ENCODE results near the gene CD200R1L. TPM values are rescaled to one million over a fixed set of nuclear protein-coding genes. Genes with fewer than 3 reads are reported as not detected.

The CD200R1L gene
- polyA plus RNA-seq, 1 donor from 2014 or later: not detected

DNA sequence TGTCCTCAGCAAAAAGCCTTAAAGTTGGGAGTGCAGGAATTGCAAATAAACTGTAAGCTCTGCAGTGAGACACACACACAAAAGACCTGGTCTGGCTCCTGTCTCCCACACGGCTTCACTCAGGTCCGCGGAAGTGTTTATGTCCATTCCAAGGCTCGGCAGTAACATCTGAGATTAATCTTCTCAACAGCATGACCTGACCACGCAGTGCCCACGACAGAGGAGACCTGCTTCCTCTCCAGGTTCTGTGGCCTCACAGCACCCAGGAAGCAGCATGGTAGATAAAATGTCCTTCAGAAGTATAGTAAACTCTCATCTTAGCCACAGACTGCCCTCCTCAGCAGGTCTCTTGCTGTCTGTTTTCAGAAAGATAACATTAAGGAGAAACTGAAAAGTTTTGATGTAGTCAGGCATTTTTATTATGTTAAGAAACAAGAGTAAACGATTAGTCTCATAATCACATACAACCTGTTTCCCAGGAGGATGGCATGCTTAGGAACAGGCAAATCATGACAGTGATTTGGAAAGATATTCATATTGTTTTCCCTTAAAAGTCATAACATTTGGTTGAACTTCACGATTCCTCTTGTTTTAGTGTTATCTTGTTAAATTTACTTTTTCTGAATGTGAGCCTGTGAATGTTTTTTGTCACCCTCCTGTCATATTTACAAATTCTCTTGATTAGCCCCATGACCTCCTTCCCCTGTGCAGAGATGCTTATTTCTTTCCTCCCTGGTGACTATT lies 34.6 kb downstream of the CD200R1L start:
- Mint-ChIP-seq H3K4me3 (no peak overlapping the region), H3K27ac (peak overlapping the region in 1 of 3 donors; percentile 48), H3K4me1 (peaks cover 22 to 31% (median 29%) of the 10 kb centered on the region in 3 donors), H3K36me3 (peaks cover 3% of the 10 kb centered on the region), H3K9me3 (peaks cover 0 to 6% (median 3%) of the 10 kb centered on the region in 3 donors), H3K27me3 (no peaks in the 10 kb centered on the region)

GRCh38 chr3:112811131-112811884 lies 35.4 kb downstream of the CD200R1L start:
- Mint-ChIP-seq H3K4me3 (no peak overlapping the region), H3K36me3 (peaks cover 3% of the 10 kb centered on the region), H3K4me1 (peaks cover 22 to 31% (median 29%) of the 10 kb centered on the region in 3 donors), H3K27me3 (no peaks in the 10 kb centered on the region), H3K9me3 (peaks cover 0 to 6% (median 3%) of the 10 kb centered on the region in 3 donors), H3K27ac (peak overlapping the region in 1 of 3 donors; percentile 13)

GRCh38 chr3:112810561-112810960 lies 36.1 kb downstream of the CD200R1L start:
- no peak overlapping the region for H3K4me3 Mint-ChIP-seq

DNA sequence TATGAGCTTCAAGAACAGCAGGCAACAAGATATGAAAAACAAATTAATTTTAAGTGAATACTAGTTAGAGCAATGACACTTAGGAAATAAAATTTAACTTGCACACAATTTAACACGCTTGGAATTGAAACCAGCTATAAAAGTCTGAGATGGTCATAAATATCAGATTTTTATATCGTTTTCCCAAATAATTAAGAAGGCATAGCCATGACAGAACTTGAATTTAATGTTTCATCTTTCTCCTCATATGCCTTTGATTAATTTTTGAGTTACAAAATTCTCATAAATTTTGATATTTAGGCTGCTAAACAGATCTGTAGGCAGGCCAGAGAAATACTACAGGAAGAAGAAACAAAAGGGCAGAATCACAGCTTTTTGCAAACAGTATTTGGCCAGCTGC lies 38.5 kb downstream of the CD200R1L start:
- Mint-ChIP-seq H3K27ac (no peak overlapping the region), H3K4me3 (no peak overlapping the region), H3K27me3 (no peaks in the 10 kb centered on the region), H3K36me3 (peaks cover 4% of the 10 kb centered on the region), H3K4me1 (peaks cover 8 to 19% (median 16%) of the 10 kb centered on the region in 3 donors), H3K9me3 (peaks cover 0 to 3% (median 0%) of the 10 kb centered on the region in 3 donors)

More at GRCh38 chr3:112810561-112810960, 36.1 kb downstream of the CD200R1L start:
- H3K36me3 Mint-ChIP-seq: peaks cover 3% of the 10 kb centered on the region
- H3K9me3 Mint-ChIP-seq: peaks cover 0 to 6% (median 3%) of the 10 kb centered on the region in 3 donors
- H3K27me3 Mint-ChIP-seq: no peaks in the 10 kb centered on the region
- H3K4me1 Mint-ChIP-seq: peaks cover 22 to 29% (median 26%) of the 10 kb centered on the region in 3 donors
- peak overlapping the region in 1 of 3 donors; percentile 13 for H3K27ac Mint-ChIP-seq

- H3K27ac Mint-ChIP-seq: no peak overlapping the region
- H3K27me3 Mint-ChIP-seq: no peaks in the 10 kb centered on the region
- H3K4me3 Mint-ChIP-seq: no peak overlapping the region
- peaks cover 6 to 18% (median 14%) of the 10 kb centered on the region in 3 donors for H3K4me1 Mint-ChIP-seq
- peaks cover 3% of the 10 kb centered on the region for H3K36me3 Mint-ChIP-seq
- H3K9me3 Mint-ChIP-seq: peaks cover 0 to 3% (median 0%) of the 10 kb centered on the region in 3 donors
Measured at GRCh38 chr3:112807685-112808084, 39.0 kb downstream of the CD200R1L start.

DNA sequence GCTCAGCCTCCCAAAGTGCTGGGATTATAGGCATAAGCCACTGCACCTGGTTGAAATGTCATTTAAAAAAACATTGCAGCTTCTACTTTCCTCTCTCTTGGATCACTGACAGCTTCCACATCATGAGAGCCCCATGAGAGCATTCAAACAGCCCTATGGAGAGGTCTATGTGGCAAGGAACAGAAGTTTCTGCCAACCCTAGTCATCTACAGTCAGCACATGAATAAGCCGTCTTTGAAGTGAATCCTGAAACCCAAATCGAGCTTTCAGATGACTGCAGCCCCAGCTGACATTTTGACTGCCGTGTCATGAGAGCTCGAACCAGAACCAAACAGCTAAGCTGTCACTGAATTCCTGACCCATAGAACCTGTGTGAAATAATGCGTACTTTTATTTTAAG lies 39.8 kb downstream of the CD200R1L start:
- Mint-ChIP-seq H3K4me1 (peaks cover 4 to 19% (median 14%) of the 10 kb centered on the region in 3 donors), H3K27me3 (no peaks in the 10 kb centered on the region), H3K4me3 (no peak overlapping the region), H3K9me3 (peaks cover 0 to 5% (median 0%) of the 10 kb centered on the region in 3 donors), H3K36me3 (peaks cover 3% of the 10 kb centered on the region), H3K27ac (no peak overlapping the region)

GRCh38 chr3:112805126-112805525 lies 41.5 kb downstream of the CD200R1L start:
- peaks cover 3 to 21% (median 13%) of the 10 kb centered on the region in 3 donors for H3K4me1 Mint-ChIP-seq
- H3K4me3 Mint-ChIP-seq: no peak overlapping the region
- no peaks in the 10 kb centered on the region for H3K27me3 Mint-ChIP-seq
- peaks cover 3% of the 10 kb centered on the region for H3K36me3 Mint-ChIP-seq
- H3K9me3 Mint-ChIP-seq: peaks cover 0 to 5% (median 0%) of the 10 kb centered on the region in 3 donors
- no peak overlapping the region for H3K27ac Mint-ChIP-seq

DNA sequence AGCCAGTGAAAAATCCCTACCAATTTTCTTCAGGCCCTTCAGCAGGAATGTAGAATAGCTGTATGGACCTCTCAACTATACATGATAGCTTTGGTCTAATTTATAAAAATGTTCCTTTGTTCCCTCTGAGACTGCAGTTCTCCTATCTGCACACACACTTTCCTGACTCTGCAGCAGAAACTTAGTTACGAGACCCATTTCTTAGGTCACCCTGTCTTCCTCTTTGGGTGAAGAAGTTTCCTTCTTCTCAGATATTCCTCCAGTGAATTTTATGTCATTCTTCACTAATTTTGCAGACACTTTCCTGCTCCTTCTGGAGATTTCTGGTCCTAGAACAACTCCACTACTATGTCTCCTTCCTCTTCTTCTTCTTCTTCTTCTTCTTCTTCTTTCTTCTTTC lies 42.6 kb downstream of the CD200R1L start:
- peaks cover 3% of the 10 kb centered on the region for H3K36me3 Mint-ChIP-seq
- H3K27me3 Mint-ChIP-seq: no peaks in the 10 kb centered on the region
- no peak overlapping the region for H3K27ac Mint-ChIP-seq
- peaks cover 0 to 5% (median 0%) of the 10 kb centered on the region in 3 donors for H3K9me3 Mint-ChIP-seq
- H3K4me1 Mint-ChIP-seq: peaks cover 6 to 27% (median 16%) of the 10 kb centered on the region in 3 donors
- no peak overlapping the region for H3K4me3 Mint-ChIP-seq

- Mint-ChIP-seq H3K4me3 (no peak overlapping the region), H3K27me3 (no peaks in the 10 kb centered on the region), H3K9me3 (peaks cover 0 to 5% (median 0%) of the 10 kb centered on the region in 3 donors), H3K4me1 (peaks cover 6 to 27% (median 16%) of the 10 kb centered on the region in 3 donors), H3K36me3 (peaks cover 3% of the 10 kb centered on the region), H3K27ac (no peak overlapping the region)
Measured at GRCh38 chr3:112803467-112803866, 43.2 kb downstream of the CD200R1L start.

- Mint-ChIP-seq H3K4me3 (no peak overlapping the region), H3K9me3 (peaks cover 0 to 5% (median 0%) of the 10 kb centered on the region in 3 donors), H3K4me1 (peaks cover 6 to 27% (median 16%) of the 10 kb centered on the region in 3 donors), H3K27ac (no peak overlapping the region), H3K27me3 (no peaks in the 10 kb centered on the region), H3K36me3 (peaks cover 3% of the 10 kb centered on the region)
Measured at GRCh38 chr3:112802338-112802737, 44.3 kb downstream of the CD200R1L start.

GRCh38 chr3:112799946-112800345 lies 46.7 kb downstream of the CD200R1L start:
- Mint-ChIP-seq H3K36me3 (peaks cover 9% of the 10 kb centered on the region), H3K4me3 (no peak overlapping the region), H3K4me1 (peaks cover 8 to 26% (median 18%) of the 10 kb centered on the region in 3 donors), H3K27me3 (no peaks in the 10 kb centered on the region), H3K27ac (no peak overlapping the region), H3K9me3 (peaks cover 0 to 2% (median 2%) of the 10 kb centered on the region in 3 donors)

GRCh38 chr3:112794622-112795172 lies 52.0 kb downstream of the CD200R1L start:
- Mint-ChIP-seq H3K4me3 (peak overlapping the region in 2 of 4 donors; percentile 56 to 77), H3K4me1 (peaks cover 23 to 32% (median 24%) of the 10 kb centered on the region in 3 donors), H3K9me3 (peaks cover 0 to 2% (median 0%) of the 10 kb centered on the region in 3 donors), H3K27ac (peak overlapping the region in 1 of 3 donors; percentile 2), H3K36me3 (peaks cover 6% of the 10 kb centered on the region), H3K27me3 (no peaks in the 10 kb centered on the region)

DNA sequence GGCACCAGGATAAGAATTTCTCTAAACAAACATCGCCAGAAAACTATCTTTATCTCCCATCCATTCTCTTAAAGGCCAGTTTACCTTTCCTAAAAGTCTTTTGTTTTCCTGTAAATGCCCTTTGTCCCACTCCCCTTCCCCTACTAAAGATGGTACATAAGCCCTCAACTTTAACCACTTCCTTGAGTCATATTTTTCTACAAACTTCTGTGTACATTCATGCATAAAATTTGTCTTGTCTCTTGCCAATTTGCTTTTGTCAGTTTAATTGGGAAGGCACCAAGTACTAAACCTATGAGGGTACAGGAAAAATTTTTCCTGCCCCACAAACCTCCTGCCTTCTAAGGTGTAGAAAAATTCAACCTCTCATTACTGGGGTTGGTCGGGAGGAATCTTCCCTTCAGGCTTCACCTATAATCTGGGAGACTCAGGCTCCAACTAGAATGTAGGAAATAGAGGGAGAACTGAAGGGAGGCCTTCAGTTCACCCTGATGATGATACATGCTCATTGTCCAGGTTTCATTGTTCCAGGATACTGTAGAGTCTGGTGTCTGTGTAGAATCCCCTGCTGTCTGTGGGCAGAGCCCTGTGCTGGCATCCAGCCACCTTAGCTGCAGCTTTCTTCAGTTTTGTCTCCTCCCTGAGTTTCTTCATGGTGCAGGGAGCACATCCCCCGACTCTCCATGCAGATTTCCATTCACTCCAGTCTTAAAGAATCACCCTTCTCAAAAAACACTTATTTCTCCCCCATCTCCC lies 53.2 kb downstream of the CD200R1L start:
- H3K9me3 Mint-ChIP-seq: peaks cover 0 to 2% (median 0%) of the 10 kb centered on the region in 3 donors
- peak overlapping the region in 1 of 3 donors; percentile 8 for H3K27ac Mint-ChIP-seq
- no peaks in the 10 kb centered on the region for H3K27me3 Mint-ChIP-seq
- H3K36me3 Mint-ChIP-seq: peaks cover 6% of the 10 kb centered on the region
- H3K4me1 Mint-ChIP-seq: peaks cover 23 to 31% (median 24%) of the 10 kb centered on the region in 3 donors
- H3K4me3 Mint-ChIP-seq: peak overlapping the region in 3 of 4 donors; percentile 32 to 69 (median 64)

DNA sequence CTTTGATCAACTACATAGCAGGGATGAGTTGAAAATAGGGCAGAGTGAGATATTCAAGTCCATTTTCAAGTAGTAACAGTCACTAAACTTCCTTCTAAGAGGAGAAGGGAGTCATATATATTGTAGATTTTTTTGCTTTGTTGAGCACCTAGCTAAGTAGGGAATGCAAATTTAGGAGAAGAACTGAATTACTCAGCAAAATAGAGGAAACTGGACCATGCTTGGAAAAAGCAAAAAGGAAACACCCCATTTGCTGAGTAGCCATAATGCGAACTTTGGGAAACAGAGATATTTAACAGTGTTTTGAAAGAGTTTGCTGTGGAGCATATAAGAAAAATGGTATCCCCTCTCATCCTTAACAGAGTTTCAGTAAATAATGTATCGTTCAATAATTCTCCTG lies 54.9 kb downstream of the CD200R1L start:
- Mint-ChIP-seq H3K27ac (no peak overlapping the region), H3K9me3 (peaks cover 0 to 2% (median 0%) of the 10 kb centered on the region in 3 donors), H3K36me3 (peaks cover 4% of the 10 kb centered on the region), H3K4me3 (no peak overlapping the region), H3K27me3 (no peaks in the 10 kb centered on the region), H3K4me1 (peaks cover 22 to 31% (median 23%) of the 10 kb centered on the region in 3 donors)
